Smooth muscle cell (in vitro differentiated cells): Measurements from ENCODE around the gene UQCRQ. TPM values are rescaled to one million over a fixed set of nuclear protein-coding genes. Genes with fewer than 3 reads are reported as not detected.

ENCODE experiments used
- DNase-seq: peaks from one replicate; lab custom pipeline; 2025; ENCODE audit not compliant: unreplicated experiment; lab: John Stamatoyannopoulos, UW
- H2AFZ ChIP-seq: fragments of 200-600 bp; sonication (generic); 2 replicates; pipeline ENCODE4 v1.6.0; 2016; ENCODE audit warnings: antibody characterized with exemption, low read depth, mild to moderate bottlenecking
- H3F3A ChIP-seq: fragments of 200-600 bp; sonication (generic); 2 replicates; pipeline ENCODE4 v1.6.0; 2017; ENCODE audit warnings: antibody characterized with exemption, low read depth
- H3K27ac ChIP-seq: fragments of 200-600 bp; sonication (generic); 2 replicates; pipeline ENCODE4 v1.5.1; 2016; ENCODE audit warnings: low read depth, mild to moderate bottlenecking
- H3K27me3 ChIP-seq: fragments of 200-600 bp; sonication (generic); 2 replicates; pipeline ENCODE4 v1.6.1; 2016; ENCODE audit warnings: low read depth, mild to moderate bottlenecking
- H3K36me3 ChIP-seq: fragments of 200-600 bp; sonication (generic); 2 replicates; pipeline ENCODE4 v1.5.1; 2016; ENCODE audit warnings: low read depth
- H3K4me1 ChIP-seq: fragments of 200-600 bp; sonication (generic); 2 replicates; pipeline ENCODE4 v1.5.1; 2016; ENCODE audit warnings: low read depth
- H3K4me2 ChIP-seq: fragments of 200-600 bp; sonication (generic); 2 replicates; pipeline ENCODE4 v1.6.0; 2016; ENCODE audit warnings: mild to moderate bottlenecking
- H3K4me3 ChIP-seq: fragments of 200-600 bp; sonication (generic); 2 replicates; pipeline ENCODE4 v1.5.1; 2016; ENCODE audit warnings: mild to moderate bottlenecking
- H3K79me2 ChIP-seq: fragments of 200-600 bp; sonication (generic); 2 replicates; pipeline ENCODE4 v1.6.0; 2016; ENCODE audit warnings: low read depth, mild to moderate bottlenecking
- H3K9ac ChIP-seq: fragments of 200-600 bp; sonication (generic); 2 replicates; pipeline ENCODE4 v1.6.0; 2016; ENCODE audit warnings: low read depth
- H3K9me3 ChIP-seq: fragments of 200-600 bp; sonication (generic); replicated peaks from 2 replicates; pipeline ENCODE4 v1.5.1; 2016; ENCODE audit warnings: low read depth
- H4K20me1 ChIP-seq: fragments of 200-600 bp; sonication (generic); 2 replicates; pipeline ENCODE4 v1.6.0; 2016; ENCODE audit warnings: low read depth
- WGBS: methylation state at CpG from one replicate; pipeline ENCODE4 v1.1.7; 2016; ENCODE audit warnings: low lambda C conversion rate; 5-methylcytosine and 5-hydroxymethylcytosine counted together
- polyA plus RNA-seq: library from polyadenylated mRNA; unstranded; fragments of >200 nt; fragmentation: Nextera tagmentation; extraction: Ambion mirVana; gene quantifications from 2 replicates; pipeline ENCODE4 v1.2.1, GENCODE V29; 2016
- total RNA-seq: library from RNA; depleted of rRNA; stranded (reverse); fragments of >200 nt; gene quantifications from 2 replicates; pipeline ENCODE4 v1.2.3, GENCODE V29; 2014
- TF ChIP-seq, protein P1 (sequence below): fragments of 200-600 bp; sonication (generic); IDR thresholded peaks from 2 replicates; pipeline ENCODE4 v1.5.1; 2017; ENCODE audit warnings: borderline replicate concordance, mild to moderate bottlenecking, antibody characterized with exemption; ENCODE audit not compliant: insufficient read depth, poor library complexity, severe bottlenecking

UQCRQ gene
- total and polyA plus RNA-seq, 2 experiments from 2014 or later: 137 to 1,128 TPM

DNA sequence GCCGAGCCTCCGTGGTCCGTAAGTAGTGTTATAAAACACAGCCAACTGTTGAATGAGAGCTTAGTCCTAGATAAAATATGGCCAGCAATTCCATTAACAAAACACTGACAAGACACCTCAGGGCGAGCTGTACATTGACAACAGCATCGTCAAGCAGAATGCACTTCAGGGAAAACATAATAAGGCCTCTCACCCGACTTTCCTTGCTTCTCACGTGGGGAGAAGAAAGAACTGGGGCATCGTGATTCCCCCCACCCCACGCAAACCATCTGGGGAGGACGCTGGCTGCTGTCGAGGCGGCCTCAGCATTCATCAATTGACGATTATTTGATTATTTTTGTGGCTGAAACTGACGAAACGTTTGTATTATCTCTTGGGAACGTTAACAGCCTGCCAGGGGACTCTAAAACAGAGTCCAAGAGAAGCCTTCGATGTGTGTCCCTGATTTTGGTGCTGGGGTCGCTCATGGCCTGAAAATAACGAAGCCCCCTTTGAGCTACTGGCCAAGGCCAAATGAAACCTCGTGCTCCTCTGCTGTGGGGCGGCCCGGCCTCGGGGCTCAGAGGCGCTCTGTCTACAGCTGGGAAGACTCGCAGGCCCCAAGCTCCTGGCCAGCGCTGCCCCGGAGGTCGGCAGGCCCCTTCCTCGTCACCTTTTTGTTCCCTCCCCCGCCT lies 637 bp upstream of the UQCRQ start:
- Histone ChIP-seq H3K4me1 (peaks cover 12% of the 10 kb centered on the region), H3K4me3 (peak overlapping the region; percentile 70), H3K27ac (peak overlapping the region; percentile 89), H3K9me3 (no peaks in the 10 kb centered on the region), H4K20me1 (peaks cover 5% of the 10 kb centered on the region), H2AFZ (peak overlapping the region; percentile 49), H3K36me3 (no peaks in the 10 kb centered on the region), H3K9ac (peak overlapping the region; percentile 94), H3K79me2 (peaks cover 9% of the 10 kb centered on the region), H3K4me2 (peak overlapping the region; percentile 87), H3F3A (peaks cover 15% of the 10 kb centered on the region), H3K27me3 (peaks cover 6% of the 10 kb centered on the region)
- WGBS: 40% methylated on average over 29 of the region's 30 CpGs
- TF ChIP-seq, protein P1, sequence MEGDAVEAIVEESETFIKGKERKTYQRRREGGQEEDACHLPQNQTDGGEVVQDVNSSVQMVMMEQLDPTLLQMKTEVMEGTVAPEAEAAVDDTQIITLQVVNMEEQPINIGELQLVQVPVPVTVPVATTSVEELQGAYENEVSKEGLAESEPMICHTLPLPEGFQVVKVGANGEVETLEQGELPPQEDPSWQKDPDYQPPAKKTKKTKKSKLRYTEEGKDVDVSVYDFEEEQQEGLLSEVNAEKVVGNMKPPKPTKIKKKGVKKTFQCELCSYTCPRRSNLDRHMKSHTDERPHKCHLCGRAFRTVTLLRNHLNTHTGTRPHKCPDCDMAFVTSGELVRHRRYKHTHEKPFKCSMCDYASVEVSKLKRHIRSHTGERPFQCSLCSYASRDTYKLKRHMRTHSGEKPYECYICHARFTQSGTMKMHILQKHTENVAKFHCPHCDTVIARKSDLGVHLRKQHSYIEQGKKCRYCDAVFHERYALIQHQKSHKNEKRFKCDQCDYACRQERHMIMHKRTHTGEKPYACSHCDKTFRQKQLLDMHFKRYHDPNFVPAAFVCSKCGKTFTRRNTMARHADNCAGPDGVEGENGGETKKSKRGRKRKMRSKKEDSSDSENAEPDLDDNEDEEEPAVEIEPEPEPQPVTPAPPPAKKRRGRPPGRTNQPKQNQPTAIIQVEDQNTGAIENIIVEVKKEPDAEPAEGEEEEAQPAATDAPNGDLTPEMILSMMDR: no peak
- no peak for DNase-seq

DNA sequence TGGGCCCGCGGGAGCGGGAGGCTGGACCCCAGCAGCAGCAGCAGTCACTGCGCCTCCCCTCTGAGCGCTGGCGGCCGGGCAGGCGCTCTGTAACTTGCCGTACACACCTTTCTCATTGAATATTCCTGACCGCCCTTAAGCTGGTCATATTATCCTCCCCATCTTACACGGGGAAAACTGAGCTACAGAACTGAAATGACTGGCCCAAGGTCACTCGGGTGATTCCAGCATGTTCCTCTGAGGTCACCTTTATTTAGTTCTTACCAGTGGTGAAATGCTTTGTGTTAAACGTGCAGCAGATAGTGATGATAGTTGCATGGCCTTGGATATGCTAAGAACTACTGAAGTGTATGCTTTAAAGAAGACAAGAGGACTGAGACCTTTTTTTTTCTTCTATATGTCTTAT lies 607 bp downstream of the UQCRQ start:
- peak overlapping the region; percentile 94 for H3K9ac ChIP-seq
- WGBS: 3% methylated on average over 13 of the region's 13 CpGs
- H3K9me3 ChIP-seq: no peaks in the 10 kb centered on the region
- peaks cover 12% of the 10 kb centered on the region for H3K4me1 ChIP-seq
- peak overlapping the region; percentile 87 for H3K4me2 ChIP-seq
- H2AFZ ChIP-seq: no peak overlapping the region
- H3K27ac ChIP-seq: peak overlapping the region; percentile 89
- H3K36me3 ChIP-seq: no peaks in the 10 kb centered on the region
- DNase-seq: no peak
- peaks cover 5% of the 10 kb centered on the region for H4K20me1 ChIP-seq
- H3K4me3 ChIP-seq: peak overlapping the region; percentile 70
- H3K79me2 ChIP-seq: peaks cover 9% of the 10 kb centered on the region
- peaks cover 27% of the 10 kb centered on the region for H3F3A ChIP-seq
- TF ChIP-seq, protein P1: no peak
- H3K27me3 ChIP-seq: no peaks in the 10 kb centered on the region

DNA sequence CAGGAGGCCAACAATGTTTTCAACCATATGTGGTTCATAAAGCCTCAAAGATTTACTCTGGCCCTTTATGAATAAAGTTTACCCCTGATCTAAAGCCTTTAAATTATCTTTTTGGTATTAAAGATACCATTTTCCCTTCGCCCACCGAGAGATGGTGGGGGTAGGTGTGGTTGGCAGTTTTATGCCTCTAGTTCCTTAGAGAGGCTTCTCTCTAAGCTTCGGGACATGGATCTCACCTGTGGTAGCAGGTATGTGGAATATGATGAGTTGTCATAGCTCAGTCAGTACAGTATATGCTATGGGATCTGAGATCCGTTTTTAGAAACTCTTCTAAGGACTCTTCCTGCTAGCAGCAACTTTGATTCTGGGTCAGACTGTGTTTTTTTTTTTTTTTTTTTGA lies 2.3 kb downstream of the UQCRQ start:
- TF ChIP-seq, protein P1: no peak
- Histone ChIP-seq H3K27me3 (no peaks in the 10 kb centered on the region), H3K4me3 (no peak overlapping the region), H3K9ac (no peak overlapping the region), H3K4me1 (peaks cover 12% of the 10 kb centered on the region), H3K9me3 (no peaks in the 10 kb centered on the region), H2AFZ (no peak overlapping the region), H3K4me2 (no peak overlapping the region), H4K20me1 (peaks cover 5% of the 10 kb centered on the region), H3K36me3 (no peaks in the 10 kb centered on the region), H3K79me2 (peaks cover 9% of the 10 kb centered on the region), H3F3A (peaks cover 38% of the 10 kb centered on the region), H3K27ac (peak overlapping the region; percentile 89)
- 91% methylated on average over 4 of the region's 4 CpGs for WGBS
- no peak for DNase-seq

DNA sequence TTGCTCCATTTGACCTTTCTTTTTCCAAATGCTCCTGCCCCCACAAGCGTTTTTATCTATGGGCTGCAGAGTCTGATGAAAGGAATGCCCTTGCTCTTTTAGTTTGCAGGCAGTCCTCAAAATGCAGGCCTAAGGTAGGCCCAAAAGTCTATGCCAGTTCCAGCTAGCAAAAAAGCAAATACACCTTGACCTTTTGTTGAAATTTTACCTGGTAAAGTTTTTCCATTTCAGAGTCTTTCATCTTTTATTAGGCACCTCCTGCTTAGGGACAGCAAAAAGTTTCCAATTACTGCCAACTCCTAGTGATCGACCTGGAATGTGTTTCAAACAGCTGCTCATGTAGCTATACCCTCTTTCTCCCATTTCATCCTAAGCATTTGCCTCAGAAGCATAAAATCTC lies 4.4 kb downstream of the UQCRQ start:
- WGBS: 83% methylated on average over 2 of the region's 2 CpGs
- peaks cover 18% of the 10 kb centered on the region for H4K20me1 ChIP-seq

More for the DNA sequence above, 4.4 kb downstream of the UQCRQ start:
- H3K27ac ChIP-seq: peak overlapping the region; percentile 30
- peaks cover 9% of the 10 kb centered on the region for H3K79me2 ChIP-seq
- DNase-seq: no peak
- no peaks in the 10 kb centered on the region for H3K36me3 ChIP-seq
- H3K4me3 ChIP-seq: no peak overlapping the region
- no peak overlapping the region for H2AFZ ChIP-seq
- H3K9ac ChIP-seq: no peak overlapping the region
- peaks cover 49% of the 10 kb centered on the region for H3F3A ChIP-seq
- H3K9me3 ChIP-seq: no peaks in the 10 kb centered on the region
- TF ChIP-seq, protein P1: no peak
- no peaks in the 10 kb centered on the region for H3K27me3 ChIP-seq
- H3K4me2 ChIP-seq: no peak overlapping the region
- peaks cover 8% of the 10 kb centered on the region for H3K4me1 ChIP-seq
